Left lobe of liver (tissue), 2 donors: ENCODE results near the gene PSMC3IP. TPM values are rescaled to one million over a fixed set of nuclear protein-coding genes. Genes with fewer than 3 reads are reported as not detected.
"Not testable (repeated sequence)": the region's sequence is repeated elsewhere in the genome, so short reads cannot be mapped to it uniquely, and the experiment has no call there.

Experiments used
- ATAC-seq: fragments of 200-7000 bp; cut with Tn5 transposase; one replicate; pipeline ENCODE4 v1.9.1; 2020; ENCODE audit warnings: mild to moderate bottlenecking, moderate library complexity
- DNase-seq: peaks from one replicate; pipeline ENCODE4 v3.0.0-alpha.2; 2020; ENCODE audit warnings: low spot score
- total RNA-seq: library from RNA; stranded (reverse); gene quantifications from one replicate; pipeline ENCODE4 v1.2.1, GENCODE V29; 2021
- donor health status: DM: no; HTN: no; CAD: no; lungs with moderate emphysema.
- donor health status: DM: no; HTN: yes; CAD: no.

Gene PSMC3IP
- 0.65 TPM for total RNA-seq

- DNase-seq: peak; percentile 96
Measured at GRCh38 chr17:42577532-42578281, at the start of gene PSMC3IP. TSS of gene PSMC3IP (minus strand) at chr17:42577729. CDS start at chr17:42577686, 43 bp downstream.

GRCh38 chr17:42623732-42624596, 46.4 kb upstream of the PSMC3IP start:
- ATAC-seq (no peak), DNase-seq (no peak)

More at GRCh38 chr17:42577532-42578281, at the start of gene PSMC3IP:
- peak; percentile 93 for ATAC-seq

- ATAC-seq (no peak), DNase-seq (no peak)
Measured at GRCh38 chr17:42623271-42623670, 45.7 kb upstream of the PSMC3IP start.

GRCh38 chr17:42621987-42622386, 44.5 kb upstream of the PSMC3IP start:
- not testable (repeated sequence) for ATAC-seq, DNase-seq

- ATAC-seq (peak; percentile 99), DNase-seq (peak; percentile 76)
Measured at GRCh38 chr17:42618442-42619150, 41.1 kb upstream of the PSMC3IP start.

GRCh38 chr17:42617956-42618431, 40.5 kb upstream of the PSMC3IP start:
- no peak for ATAC-seq
- no peak for DNase-seq

GRCh38 chr17:42613699-42614295, 36.3 kb upstream of the PSMC3IP start:
- no peak for ATAC-seq

GRCh38 chr17:42612013-42612412, 34.5 kb upstream of the PSMC3IP start:
- DNase-seq (no peak), ATAC-seq (no peak)

More at GRCh38 chr17:42613699-42614295, 36.3 kb upstream of the PSMC3IP start:
- DNase-seq: no peak

- peak; percentile 50 for DNase-seq
- peak; percentile 36 for ATAC-seq
Measured at GRCh38 chr17:42609814-42610801, 32.6 kb upstream of the PSMC3IP start.

- peak; percentile 99 for DNase-seq
- peak; percentile 93 for ATAC-seq
Measured at GRCh38 chr17:42609182-42609813, 31.8 kb upstream of the PSMC3IP start, which contains the start of the genes RETREG3 and TUBG1. TSS of gene RETREG3 (minus strand) at chr17:42609374. CDS start at chr17:42609324, 50 bp downstream. TSS of gene TUBG1 (plus strand) at chr17:42609683. CDS start at chr17:42609738, 55 bp downstream.

- DNase-seq (no peak), ATAC-seq (peak; percentile 62)
Measured at GRCh38 chr17:42608305-42609181, 31.0 kb upstream of the PSMC3IP start.

- DNase-seq (no peak), ATAC-seq (no peak)
Measured at GRCh38 chr17:42607769-42608168, 30.2 kb upstream of the PSMC3IP start.

- ATAC-seq: no peak
Measured at GRCh38 chr17:42603318-42603717, 25.8 kb upstream of the PSMC3IP start.

GRCh38 chr17:42598905-42599304, 21.4 kb upstream of the PSMC3IP start:
- ATAC-seq (no peak), DNase-seq (no peak)

More at GRCh38 chr17:42603318-42603717, 25.8 kb upstream of the PSMC3IP start:
- DNase-seq: no peak

- DNase-seq (no peak), ATAC-seq (no peak)
Measured at GRCh38 chr17:42596386-42596785, 18.9 kb upstream of the PSMC3IP start.

- no peak for ATAC-seq
- DNase-seq: no peak
Measured at GRCh38 chr17:42591411-42591810, 13.9 kb upstream of the PSMC3IP start.

- ATAC-seq: no peak
- no peak for DNase-seq
Measured at GRCh38 chr17:42590886-42591285, 13.4 kb upstream of the PSMC3IP start.
